ENCODE results near the gene CHRNA4.

GRCh38 chr20:63297796-63298572, 63.2 kb downstream of the CHRNA4 start:
- TF ChIP-seq, protein P1, sequence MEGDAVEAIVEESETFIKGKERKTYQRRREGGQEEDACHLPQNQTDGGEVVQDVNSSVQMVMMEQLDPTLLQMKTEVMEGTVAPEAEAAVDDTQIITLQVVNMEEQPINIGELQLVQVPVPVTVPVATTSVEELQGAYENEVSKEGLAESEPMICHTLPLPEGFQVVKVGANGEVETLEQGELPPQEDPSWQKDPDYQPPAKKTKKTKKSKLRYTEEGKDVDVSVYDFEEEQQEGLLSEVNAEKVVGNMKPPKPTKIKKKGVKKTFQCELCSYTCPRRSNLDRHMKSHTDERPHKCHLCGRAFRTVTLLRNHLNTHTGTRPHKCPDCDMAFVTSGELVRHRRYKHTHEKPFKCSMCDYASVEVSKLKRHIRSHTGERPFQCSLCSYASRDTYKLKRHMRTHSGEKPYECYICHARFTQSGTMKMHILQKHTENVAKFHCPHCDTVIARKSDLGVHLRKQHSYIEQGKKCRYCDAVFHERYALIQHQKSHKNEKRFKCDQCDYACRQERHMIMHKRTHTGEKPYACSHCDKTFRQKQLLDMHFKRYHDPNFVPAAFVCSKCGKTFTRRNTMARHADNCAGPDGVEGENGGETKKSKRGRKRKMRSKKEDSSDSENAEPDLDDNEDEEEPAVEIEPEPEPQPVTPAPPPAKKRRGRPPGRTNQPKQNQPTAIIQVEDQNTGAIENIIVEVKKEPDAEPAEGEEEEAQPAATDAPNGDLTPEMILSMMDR (IDR thresholded peaks at IDR 0.05) = no peak
- TF ChIP-seq POLR2A (IDR thresholded peaks at IDR 0.05) = no peak
